Trophoblast cell (in vitro differentiated cells and primary cell): ENCODE data around the gene SMG9.

ENCODE experiments used
- DNase-seq, 2 donors: peaks; one replicate each; pipeline ENCODE4 v3.0.0-alpha.2; 2016
- H2AFZ ChIP-seq: 2 replicates; pipeline ENCODE4 v1.6.1; 2013; ENCODE audit warnings: low read length, moderate library complexity, mild to moderate bottlenecking; ENCODE audit not compliant: insufficient read depth, poor library complexity
- H2AK5ac ChIP-seq: 2 replicates; pipeline ENCODE4 v1.6.1; 2013; ENCODE audit warnings: mild to moderate bottlenecking, low read length
- H2BK120ac ChIP-seq: 2 replicates; pipeline ENCODE4 v1.6.1; 2013; ENCODE audit warnings: low read length, mild to moderate bottlenecking, moderate library complexity; ENCODE audit not compliant: insufficient read depth, poor library complexity
- H2BK12ac ChIP-seq: 2 replicates; pipeline ENCODE4 v1.6.1; 2013; ENCODE audit warnings: mild to moderate bottlenecking, low read length, moderate library complexity
- H2BK5ac ChIP-seq: 2 replicates; pipeline ENCODE4 v1.6.1; 2013; ENCODE audit warnings: low read length, low read depth, moderate library complexity, mild to moderate bottlenecking; ENCODE audit not compliant: poor library complexity
- H3K14ac ChIP-seq: 2 replicates; pipeline ENCODE4 v1.6.1; 2013; ENCODE audit warnings: mild to moderate bottlenecking, low read length
- H3K18ac ChIP-seq: 2 replicates; pipeline ENCODE4 v1.6.1; 2013; ENCODE audit warnings: mild to moderate bottlenecking, low read length
- H3K23ac ChIP-seq: 2 replicates; pipeline ENCODE4 v1.6.1; 2013; ENCODE audit warnings: low read length
- H3K27ac ChIP-seq: 2 replicates; pipeline ENCODE4 v1.5.1; 2013; ENCODE audit warnings: low read depth, mild to moderate bottlenecking, inconsistent platforms, low read length, moderate library complexity
- H3K27me3 ChIP-seq: 2 replicates; pipeline ENCODE4 v1.6.1; 2013; ENCODE audit warnings: inconsistent platforms, mild to moderate bottlenecking, low read length, moderate library complexity; ENCODE audit not compliant: insufficient read depth
- H3K36me3 ChIP-seq, 2 experiments: 1 replicate in 1 of 2; 2 replicates in 1 of 2; pipeline ENCODE4 v1.6.1; 2013; ENCODE audit warnings: low read length in 2 of 2, mild to moderate bottlenecking in 2 of 2, moderate library complexity in 1 of 2; ENCODE audit not compliant: insufficient read depth in 2 of 2, control insufficient read depth in 1 of 2
- H3K4ac ChIP-seq: 2 replicates; pipeline ENCODE4 v1.6.1; 2013; ENCODE audit warnings: low read depth, mild to moderate bottlenecking, low read length, moderate library complexity
- H3K4me1 ChIP-seq, 2 experiments: 1 replicate in 1 of 2; 2 replicates in 1 of 2; pipeline ENCODE4 v1.6.1; 2013; ENCODE audit warnings: low read length in 2 of 2, mild to moderate bottlenecking in 2 of 2, moderate library complexity in 1 of 2; ENCODE audit not compliant: insufficient read depth in 2 of 2, control insufficient read depth in 1 of 2
- H3K4me2 ChIP-seq: 2 replicates; pipeline ENCODE4 v1.6.1; 2013; ENCODE audit warnings: inconsistent platforms, mild to moderate bottlenecking, low read length, moderate library complexity
- H3K4me3 ChIP-seq: 2 replicates; pipeline ENCODE4 v1.5.1; 2013; ENCODE audit warnings: mild to moderate bottlenecking, low read depth, low read length, inconsistent platforms
- H3K79me1 ChIP-seq: one replicate; pipeline ENCODE4 v1.6.1; 2013; ENCODE audit warnings: low read length
- H3K79me2 ChIP-seq: 2 replicates; pipeline ENCODE4 v1.6.1; 2013; ENCODE audit warnings: low read length, mild to moderate bottlenecking; ENCODE audit not compliant: control insufficient read depth, insufficient read depth, poor library complexity
- H3K9ac ChIP-seq: 2 replicates; pipeline ENCODE4 v1.6.1; 2013; ENCODE audit warnings: mild to moderate bottlenecking, low read length
- H3K9me3 ChIP-seq: 2 replicates; pipeline ENCODE4 v1.6.1; 2013; ENCODE audit warnings: low read depth, mild to moderate bottlenecking, control low read depth, inconsistent platforms, low read length; ENCODE audit not compliant: insufficient read depth
- H4K12ac ChIP-seq: 2 replicates; pipeline ENCODE4 v1.6.1; 2013; ENCODE audit warnings: low read depth, mild to moderate bottlenecking, low read length, moderate library complexity
- H4K8ac ChIP-seq: 2 replicates; pipeline ENCODE4 v1.6.1; 2013; ENCODE audit warnings: low read depth, mild to moderate bottlenecking, low read length, moderate library complexity
- H4K91ac ChIP-seq: one replicate; pipeline ENCODE4 v1.6.1; 2013; ENCODE audit warnings: low read depth, mild to moderate bottlenecking, low read length, moderate library complexity
- WGBS: extraction: QIAGEN DNeasy Blood & Tissue Kit; methylation state at CpG from one replicate; pipeline ENCODE4 v1.1.7; 2013; ENCODE audit warnings: missing lambda C conversion rate; ENCODE audit not compliant: insufficient read length, insufficient coverage; ENCODE audit errors: extremely low coverage; 5-methylcytosine and 5-hydroxymethylcytosine counted together

The SMG9 gene

DNA sequence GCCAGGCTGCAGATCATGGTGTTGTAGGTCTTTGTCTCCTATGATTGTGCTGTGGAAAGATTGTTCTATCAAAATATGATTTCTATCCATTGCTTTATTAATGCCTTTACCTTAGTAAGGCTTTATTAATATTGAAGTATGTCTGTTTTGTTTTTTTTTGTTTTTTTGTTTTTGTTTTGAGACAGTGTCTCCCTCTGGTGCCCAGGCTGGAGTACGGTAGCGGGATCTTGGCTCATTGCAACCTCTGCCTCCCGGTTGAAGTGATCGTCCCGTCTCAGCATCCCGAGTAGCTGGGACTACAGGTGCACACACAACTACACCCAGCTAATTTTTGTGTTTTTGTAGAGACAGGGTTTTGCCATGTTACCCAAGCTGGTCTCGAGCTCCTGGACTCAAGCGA lies 31.2 kb downstream of the SMG9 start:
- Histone ChIP-seq H4K8ac (no peak overlapping the region), H2AK5ac (no peak overlapping the region), H4K91ac (no peak overlapping the region), H3K18ac (no peak overlapping the region), H3K9ac (no peak overlapping the region), H3K9me3 (peaks cover 2% of the 10 kb centered on the region), H3K4ac (no peak overlapping the region), H4K12ac (no peak overlapping the region), H3K23ac (no peak overlapping the region), H3K4me3 (no peak overlapping the region), H3K27me3 (no peaks in the 10 kb centered on the region), H2AFZ (no peak overlapping the region), H2BK5ac (no peak overlapping the region), H2BK12ac (no peak overlapping the region), H3K79me2 (no peaks in the 10 kb centered on the region), H3K79me1 (no peaks in the 10 kb centered on the region), H3K36me3 (peaks cover 5 to 9% of the 10 kb centered on the region in 2 experiments), H3K4me2 (no peak overlapping the region), H2BK120ac (no peak overlapping the region), H3K27ac (no peak overlapping the region), H3K4me1 (no peaks in the 10 kb centered on the region), H3K14ac (no peak overlapping the region)
- no CpG with 5 or more reads among the region's 8 CpGs for WGBS
- DNase-seq: peak in 1 of 2 donors; percentile 27

DNA sequence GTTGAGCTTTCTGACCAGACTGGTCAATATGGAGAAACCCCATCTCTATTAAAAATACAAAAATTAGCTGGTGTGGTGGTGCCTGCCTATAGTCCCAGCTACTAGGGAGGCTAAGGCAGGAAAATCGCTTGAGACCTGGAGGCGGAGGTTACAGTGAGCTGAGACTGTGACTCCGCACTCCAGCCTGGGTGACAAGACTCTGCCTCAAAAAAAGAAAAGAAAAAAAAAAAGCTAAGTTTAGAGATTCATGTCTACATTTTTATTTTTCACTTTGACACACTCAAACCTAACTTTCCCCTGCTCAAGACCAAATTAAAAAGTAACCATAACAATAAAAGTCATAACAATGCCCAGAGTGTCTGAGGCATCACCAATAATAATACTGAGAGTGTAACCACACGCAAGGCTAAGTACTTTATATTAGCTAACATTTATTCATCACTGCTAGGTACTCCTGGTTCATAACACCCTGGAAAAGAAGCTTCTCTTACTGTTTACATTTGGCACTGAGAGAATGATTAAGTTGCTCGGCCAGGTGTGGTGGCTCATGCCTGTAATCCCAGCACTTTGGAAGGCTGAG lies 33.2 kb downstream of the SMG9 start:
- Histone ChIP-seq H3K27me3 (no peaks in the 10 kb centered on the region), H2AFZ (no peak overlapping the region), H3K23ac (no peak overlapping the region), H3K9ac (no peak overlapping the region), H2BK120ac (no peak overlapping the region), H4K12ac (no peak overlapping the region), H2AK5ac (no peak overlapping the region), H3K14ac (no peak overlapping the region), H3K4me2 (no peak overlapping the region), H3K79me1 (no peaks in the 10 kb centered on the region), H3K18ac (no peak overlapping the region), H2BK12ac (no peak overlapping the region), H4K91ac (no peak overlapping the region), H4K8ac (no peak overlapping the region), H3K36me3 (no peaks in the 10 kb centered on the region), H3K4ac (no peak overlapping the region), H3K79me2 (no peaks in the 10 kb centered on the region), H3K9me3 (no peaks in the 10 kb centered on the region), H2BK5ac (no peak overlapping the region), H3K27ac (no peak overlapping the region), H3K4me3 (no peak overlapping the region), H3K4me1 (no peaks in the 10 kb centered on the region)
- DNase-seq: no peak
- WGBS: no CpG with 5 or more reads among the region's 5 CpGs

DNA sequence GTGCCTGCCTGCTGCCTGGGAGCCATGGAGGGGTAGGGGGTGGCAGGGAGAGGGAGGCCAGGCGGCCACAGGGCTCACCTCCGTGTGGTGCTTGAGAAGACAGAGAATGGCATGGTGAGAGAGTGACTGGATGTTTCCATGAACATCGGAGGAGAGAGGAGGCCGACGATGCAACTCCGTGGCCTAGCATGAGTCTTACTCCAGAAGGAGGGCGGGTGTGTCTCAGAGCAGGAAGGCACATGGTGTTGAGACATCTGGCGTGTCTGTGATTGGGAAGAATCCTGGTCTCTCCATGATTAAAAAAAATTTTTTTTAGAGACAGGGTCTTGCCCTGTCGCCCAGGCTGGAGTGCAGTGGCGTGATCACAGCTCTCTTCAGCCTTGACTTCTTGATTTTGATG lies 33.8 kb downstream of the SMG9 start:
- no peak for DNase-seq
- no peaks in the 10 kb centered on the region for H3K79me1 ChIP-seq
- no CpG with 5 or more reads among the region's 10 CpGs for WGBS

DNA sequence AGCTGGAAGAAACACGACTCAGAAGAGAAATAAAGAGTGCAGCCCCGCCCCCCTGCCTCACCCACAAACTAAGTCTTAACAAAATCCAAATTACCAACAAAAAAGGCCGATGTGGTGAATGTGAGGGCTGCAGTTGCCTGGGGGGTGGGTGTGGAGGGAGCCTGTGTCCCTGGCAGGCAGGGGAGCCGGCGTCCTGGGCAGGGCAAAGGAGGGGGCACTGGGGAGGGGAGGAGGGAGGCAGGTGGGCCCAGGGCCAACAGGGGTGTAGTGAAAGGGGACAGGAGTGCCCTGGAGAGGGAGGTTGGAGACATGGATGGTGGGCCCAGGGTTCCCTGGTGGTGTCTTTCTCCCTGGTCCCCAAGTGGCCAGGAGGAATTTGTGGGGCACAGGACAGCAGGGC lies 34.8 kb downstream of the SMG9 start:
- Histone ChIP-seq H3K79me1 (no peaks in the 10 kb centered on the region), H3K79me2 (no peaks in the 10 kb centered on the region), H3K4ac (no peak overlapping the region), H3K4me3 (no peak overlapping the region), H2BK5ac (no peak overlapping the region), H4K8ac (no peak overlapping the region), H3K9ac (no peak overlapping the region), H3K23ac (no peak overlapping the region), H3K14ac (no peak overlapping the region), H3K27ac (no peak overlapping the region), H3K18ac (no peak overlapping the region), H2AFZ (no peak overlapping the region), H3K9me3 (no peaks in the 10 kb centered on the region), H2AK5ac (no peak overlapping the region), H3K36me3 (no peaks in the 10 kb centered on the region), H4K12ac (no peak overlapping the region), H3K4me1 (no peaks in the 10 kb centered on the region), H3K27me3 (no peaks in the 10 kb centered on the region), H2BK12ac (no peak overlapping the region), H2BK120ac (no peak overlapping the region), H4K91ac (no peak overlapping the region), H3K4me2 (no peak overlapping the region)
- no peak for DNase-seq
- WGBS: no CpG with 5 or more reads among the region's 5 CpGs

More for the DNA sequence above, 33.8 kb downstream of the SMG9 start:
- H3K14ac ChIP-seq: no peak overlapping the region
- no peak overlapping the region for H3K4me3 ChIP-seq
- H2BK12ac ChIP-seq: no peak overlapping the region
- H3K27ac ChIP-seq: no peak overlapping the region
- no peaks in the 10 kb centered on the region for H3K36me3 ChIP-seq
- no peaks in the 10 kb centered on the region for H3K79me2 ChIP-seq
- H3K4me2 ChIP-seq: no peak overlapping the region
- H2BK5ac ChIP-seq: no peak overlapping the region
- no peak overlapping the region for H4K8ac ChIP-seq
- H3K4me1 ChIP-seq: no peaks in the 10 kb centered on the region
- H2BK120ac ChIP-seq: no peak overlapping the region
- no peak overlapping the region for H2AFZ ChIP-seq
- H4K91ac ChIP-seq: no peak overlapping the region
- no peak overlapping the region for H3K9ac ChIP-seq
- no peak overlapping the region for H2AK5ac ChIP-seq
- no peak overlapping the region for H4K12ac ChIP-seq
- H3K23ac ChIP-seq: no peak overlapping the region
- no peaks in the 10 kb centered on the region for H3K9me3 ChIP-seq
- H3K18ac ChIP-seq: no peak overlapping the region
- H3K4ac ChIP-seq: no peak overlapping the region
- H3K27me3 ChIP-seq: no peaks in the 10 kb centered on the region
